Gastroesophageal sphincter (tissue), 4 donors: ENCODE measurements around the gene LRP1B. TPM values are rescaled to one million over a fixed set of nuclear protein-coding genes. Genes with fewer than 3 reads are reported as not detected.

Experiments
- ATAC-seq: fragments of 150-250 bp; one replicate; pipeline ENCODE4 v1.9.1; 2016; ENCODE audit warnings: mild to moderate bottlenecking, moderate library complexity
- H3K27ac ChIP-seq, 4 donors: fragments of 200-600 bp; sonication (generic) in 3 of 4; 1 replicate in 3 of 4; 2 replicates in 1 of 4; pipeline ENCODE4 v1.5.1; 2016 to 2019
- H3K27me3 ChIP-seq: fragments of 200-600 bp; sonication (generic); one replicate; pipeline ENCODE4 v1.5.1; 2019
- H3K36me3 ChIP-seq, 2 donors: fragments of 200-600 bp; sonication (generic); one replicate each; pipeline ENCODE4 v1.5.1; 2019; ENCODE audit warnings: control low read depth in 1 of 2
- H3K4me1 ChIP-seq, 3 donors: fragments of 200-600 bp; sonication (generic); 1 replicate in 2 of 3; 2 replicates in 1 of 3; pipeline ENCODE4 v1.5.1; 2016 to 2019; ENCODE audit warnings: control low read depth in 2 of 3
- H3K4me3 ChIP-seq, 2 donors: fragments of 200-600 bp; sonication (generic); one replicate each; pipeline ENCODE4 v1.5.1; 2019; ENCODE audit warnings: mild to moderate bottlenecking in 1 of 2, moderate library complexity in 1 of 2
- H3K9me3 ChIP-seq, 3 donors: fragments of 200-600 bp; sonication (generic); one replicate each; pipeline ENCODE4 v1.5.1; 2017 to 2019; ENCODE audit warnings: control low read depth in 2 of 3
- CTCF ChIP-seq, 4 experiments: fragments of 200-600 bp in 2 of 4; fragments of 450-650 bp in 2 of 4; sonication (generic) in 1 of 4; IDR thresholded peaks; one replicate each; pipeline ENCODE4 v1.5.1; 2017 to 2019; ENCODE audit warnings: antibody characterized with exemption in 4 of 4, mild to moderate bottlenecking in 2 of 4, moderate library complexity in 2 of 4
- EP300 ChIP-seq: sonication (generic); formaldehyde crosslinking; IDR thresholded peaks from one replicate; pipeline ENCODE4 v1.6.1; 2017; ENCODE audit warnings: antibody characterized with exemption, mild to moderate bottlenecking
- POLR2A ChIP-seq, 2 donors: fragments of 450-650 bp; IDR thresholded peaks; one replicate each; pipeline ENCODE4 v1.6.1; 2017; ENCODE audit warnings: antibody characterized with exemption in 2 of 2, mild to moderate bottlenecking in 2 of 2, moderate library complexity in 1 of 2
- POLR2AphosphoS5 ChIP-seq: sonication (generic); formaldehyde crosslinking; IDR thresholded peaks from one replicate; pipeline ENCODE4 v1.6.1; 2017; ENCODE audit warnings: antibody characterized with exemption
- WGBS, 2 donors: methylation state at CpG; one replicate each; pipeline ENCODE4 v1.1.5; 2018; ENCODE audit warnings: low coverage in 1 of 2; 5-methylcytosine and 5-hydroxymethylcytosine counted together
- total RNA-seq, 4 donors: library from RNA; depleted of rRNA; stranded (reverse); fragments of >200 nt; gene quantifications; one replicate each; pipeline ENCODE4 v1.1.0, GENCODE V29; 2016

Gene LRP1B
- total RNA-seq, 4 donors from 2014 or later, result 0.27 to 20.7 (median 3.2) TPM

- ATAC-seq, result no peak
- no peaks in the 10 kb centered on the region for H3K4me1 ChIP-seq
Observed at GRCh38 chr2:140842110-140842509, 1288.7 kb downstream of the LRP1B start.

GRCh38 chr2:140841141-140841540 is 1289.7 kb downstream of the LRP1B start:
- Histone ChIP-seq H3K27me3 (no peaks in the 10 kb centered on the region), H3K36me3 (no peaks in the 10 kb centered on the region), H3K27ac (no peak overlapping the region), H3K4me1 (no peaks in the 10 kb centered on the region), H3K9me3 (no peaks in the 10 kb centered on the region), H3K4me3 (no peak overlapping the region)
- no peak for TF ChIP-seq POLR2AphosphoS5
- TF ChIP-seq POLR2A (IDR thresholded peaks at IDR 0.05), result no peak
- no peak for TF ChIP-seq EP300
- no peak for TF ChIP-seq CTCF (IDR thresholded peaks at IDR 0.05)
- ATAC-seq, result no peak
- 61 to 92% methylated on average over 2 to 3 of the region's 3 CpGs for WGBS, 2 donors

More at GRCh38 chr2:140842110-140842509, 1288.7 kb downstream of the LRP1B start:
- Histone ChIP-seq H3K27me3 (no peaks in the 10 kb centered on the region), H3K27ac (no peak overlapping the region), H3K4me3 (no peak overlapping the region), H3K36me3 (no peaks in the 10 kb centered on the region), H3K9me3 (no peaks in the 10 kb centered on the region)
- TF ChIP-seq POLR2AphosphoS5 (no peak), EP300 (no peak), POLR2A (IDR thresholded peaks at IDR 0.05) (no peak), CTCF (IDR thresholded peaks at IDR 0.05) (no peak)
- WGBS, 2 donors, result 78 to 84% methylated on average over 3 of the region's 3 CpGs

DNA sequence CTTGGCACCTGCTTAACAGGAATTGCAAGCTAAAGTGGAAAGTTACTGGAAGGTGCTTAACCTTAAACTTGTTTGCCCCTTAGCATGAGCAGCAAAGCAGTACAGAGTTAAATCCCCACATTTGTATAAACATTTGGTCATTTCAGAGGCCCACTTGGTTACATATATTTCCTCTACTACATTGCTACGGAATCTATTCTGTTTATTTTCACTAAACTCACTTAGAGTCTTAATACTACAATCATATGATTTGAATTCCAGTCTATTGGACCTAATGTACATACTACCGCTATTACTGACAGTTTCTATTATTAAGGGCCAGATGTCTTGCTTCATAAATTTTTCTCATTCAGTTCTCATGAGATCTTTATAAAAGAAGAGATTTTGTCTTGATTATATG is 1294.0 kb downstream of the LRP1B start:
- Histone ChIP-seq H3K9me3 (no peaks in the 10 kb centered on the region), H3K27me3 (no peaks in the 10 kb centered on the region), H3K36me3 (no peaks in the 10 kb centered on the region), H3K4me1 (no peaks in the 10 kb centered on the region), H3K27ac (no peak overlapping the region), H3K4me3 (no peak overlapping the region)
- WGBS, 2 donors, result 36 to 42% methylated on average over 2 of the region's 2 CpGs
- TF ChIP-seq POLR2A (IDR thresholded peaks at IDR 0.05) (no peak), CTCF (IDR thresholded peaks at IDR 0.05) (no peak), EP300 (no peak), POLR2AphosphoS5 (no peak)
- no peak for ATAC-seq

DNA sequence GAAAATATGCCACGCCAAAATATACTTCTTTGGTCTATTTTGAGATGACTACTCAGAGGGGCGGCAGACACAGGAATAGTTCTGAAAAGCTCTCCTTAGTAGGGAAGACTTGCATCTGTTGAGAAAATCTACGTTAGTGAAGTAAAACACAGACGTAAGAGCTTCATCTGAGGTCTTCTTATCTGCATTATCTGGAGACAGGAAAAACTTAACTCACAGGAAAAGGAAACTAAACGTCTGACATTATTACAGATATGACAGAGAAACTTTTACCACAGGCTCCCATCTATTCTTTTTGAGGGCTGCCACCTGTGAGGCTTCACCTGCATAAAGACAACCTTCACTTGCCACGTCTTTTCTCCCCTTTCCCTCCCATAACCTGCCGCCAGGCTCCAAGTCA is 1295.7 kb downstream of the LRP1B start:
- Histone ChIP-seq H3K4me3 (no peak overlapping the region), H3K27me3 (no peaks in the 10 kb centered on the region), H3K4me1 (no peaks in the 10 kb centered on the region), H3K27ac (no peak overlapping the region), H3K36me3 (no peaks in the 10 kb centered on the region), H3K9me3 (no peaks in the 10 kb centered on the region)
- no peak for ATAC-seq
- 53 to 72% methylated on average over 7 of the region's 7 CpGs for WGBS, 2 donors
- TF ChIP-seq CTCF (IDR thresholded peaks at IDR 0.05) (no peak), EP300 (no peak), POLR2A (IDR thresholded peaks at IDR 0.05) (no peak), POLR2AphosphoS5 (no peak)

DNA sequence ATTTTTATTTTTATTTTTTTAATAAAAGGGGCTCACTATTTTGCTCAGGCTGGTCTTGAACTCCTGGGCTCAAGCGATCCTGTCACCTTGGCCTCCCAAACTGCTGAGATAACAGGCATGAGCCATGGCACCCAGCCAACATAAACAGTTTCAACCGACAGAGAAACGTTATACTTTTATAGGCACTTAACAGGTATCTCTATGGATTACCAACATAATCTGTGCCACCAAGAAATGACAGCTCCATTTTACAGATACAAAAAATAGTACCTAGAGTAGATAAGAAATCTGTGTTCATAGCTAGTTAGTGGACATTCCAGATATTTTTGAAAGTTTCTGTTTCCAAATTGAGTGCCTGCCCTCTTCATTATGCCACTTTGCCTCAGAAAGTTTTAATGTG is 1316.7 kb downstream of the LRP1B start:
- Histone ChIP-seq H3K4me1 (no peaks in the 10 kb centered on the region), H3K27me3 (no peaks in the 10 kb centered on the region), H3K9me3 (no peaks in the 10 kb centered on the region), H3K36me3 (no peaks in the 10 kb centered on the region), H3K4me3 (no peak overlapping the region), H3K27ac (no peak overlapping the region)
- ATAC-seq, result no peak
- WGBS, 2 donors, result 25% methylated on average over 3 of the region's 3 CpGs
- TF ChIP-seq POLR2A (IDR thresholded peaks at IDR 0.05), result no peak
- TF ChIP-seq EP300, result no peak
- TF ChIP-seq CTCF (IDR thresholded peaks at IDR 0.05), result no peak
